SH-SY5Y (cell line): ENCODE data around the gene PPP3R1.

Experiments
- GATA2 ChIP-seq: IDR thresholded peaks from 2 replicates; pipeline ENCODE4 v1.6.1; 2011; ENCODE audit warnings: mild to moderate bottlenecking, low read depth, low read length
- GATA3 ChIP-seq: IDR thresholded peaks from 2 replicates; pipeline ENCODE4 v1.6.1; 2011; ENCODE audit warnings: low read depth, mild to moderate bottlenecking, low read length, moderate library complexity

GRCh38 chr2:68172521-68172920, 79.8 kb downstream of the PPP3R1 start:
- no peak for TF ChIP-seq GATA3
- TF ChIP-seq GATA2 = no peak
